ENCODE measurements around the gene SMU1. TPM values are rescaled to one million over a fixed set of nuclear protein-coding genes. Genes with fewer than 3 reads are reported as not detected.
"Not testable (repeated sequence)": the region's sequence is repeated elsewhere in the genome, so short reads cannot be mapped to it uniquely, and the experiment has no call there.

Gene SMU1
- total and polyA plus RNA-seq, 2 experiments from 2014 or later, result 15.8 to 25.1 TPM

DNA sequence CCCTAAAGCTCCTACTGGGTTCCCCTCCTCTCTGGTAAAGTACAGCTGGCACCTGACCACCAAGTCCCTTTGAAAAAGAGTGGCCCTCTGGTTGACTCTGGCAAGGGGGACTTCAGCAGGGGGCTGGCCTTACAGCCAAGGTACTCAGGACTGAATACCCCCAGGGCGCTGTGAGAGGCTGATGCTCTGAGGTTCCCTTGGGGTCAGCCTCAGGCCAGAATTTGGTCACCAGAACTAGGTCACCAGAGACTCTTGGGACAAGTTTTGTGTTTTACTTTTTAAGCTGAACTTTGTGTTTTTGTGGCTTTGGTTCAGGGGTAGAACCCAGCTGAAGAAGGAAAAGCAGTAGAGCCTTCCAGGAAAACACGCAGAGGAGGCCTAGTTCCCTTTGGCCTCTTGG, 23.3 kb upstream of the SMU1 start:
- no peak overlapping the region for H2AFZ ChIP-seq
- TF ChIP-seq, protein P1, sequence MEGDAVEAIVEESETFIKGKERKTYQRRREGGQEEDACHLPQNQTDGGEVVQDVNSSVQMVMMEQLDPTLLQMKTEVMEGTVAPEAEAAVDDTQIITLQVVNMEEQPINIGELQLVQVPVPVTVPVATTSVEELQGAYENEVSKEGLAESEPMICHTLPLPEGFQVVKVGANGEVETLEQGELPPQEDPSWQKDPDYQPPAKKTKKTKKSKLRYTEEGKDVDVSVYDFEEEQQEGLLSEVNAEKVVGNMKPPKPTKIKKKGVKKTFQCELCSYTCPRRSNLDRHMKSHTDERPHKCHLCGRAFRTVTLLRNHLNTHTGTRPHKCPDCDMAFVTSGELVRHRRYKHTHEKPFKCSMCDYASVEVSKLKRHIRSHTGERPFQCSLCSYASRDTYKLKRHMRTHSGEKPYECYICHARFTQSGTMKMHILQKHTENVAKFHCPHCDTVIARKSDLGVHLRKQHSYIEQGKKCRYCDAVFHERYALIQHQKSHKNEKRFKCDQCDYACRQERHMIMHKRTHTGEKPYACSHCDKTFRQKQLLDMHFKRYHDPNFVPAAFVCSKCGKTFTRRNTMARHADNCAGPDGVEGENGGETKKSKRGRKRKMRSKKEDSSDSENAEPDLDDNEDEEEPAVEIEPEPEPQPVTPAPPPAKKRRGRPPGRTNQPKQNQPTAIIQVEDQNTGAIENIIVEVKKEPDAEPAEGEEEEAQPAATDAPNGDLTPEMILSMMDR (IDR thresholded peaks at IDR 0.05; ENCODE audit: poor library complexity), result no peak
- TF ChIP-seq EZH2phosphoT487 (IDR thresholded peaks at IDR 0.05; ENCODE audit: low read depth, severe bottlenecking, unreplicated experiment), result no peak
- no peak for TF ChIP-seq EZH2 (IDR thresholded peaks at IDR 0.05; ENCODE audit: borderline replicate concordance)
- H3K79me2 ChIP-seq, result no peaks in the 10 kb centered on the region
- no peaks in the 10 kb centered on the region for H4K20me1 ChIP-seq (ENCODE audit: insufficient read depth, poor library complexity, severe bottlenecking)
- no peaks in the 10 kb centered on the region for H3K27me3 ChIP-seq
- no peaks in the 10 kb centered on the region for H3K9me2 ChIP-seq (replicated peaks; ENCODE audit: insufficient read depth)
- H3K9me3 ChIP-seq (ENCODE audit: low read depth), result no peaks in the 10 kb centered on the region
- no peaks in the 10 kb centered on the region for H3K36me3 ChIP-seq (replicated peaks; ENCODE audit: insufficient read depth, low read depth)
- H3K27ac ChIP-seq, result no peak overlapping the region
- H3K4me2 ChIP-seq, result no peak overlapping the region
- H3K4me1 ChIP-seq (ENCODE audit: insufficient read depth), result no peaks in the 10 kb centered on the region
- H3K4me3 ChIP-seq, result no peak overlapping the region
- no peak for DNase-seq (ENCODE audit: low spot score)
- 95% methylated on average over 2 of the region's 2 CpGs for WGBS (ENCODE audit: low lambda C conversion rate, missing lambda C conversion rate)

DNA sequence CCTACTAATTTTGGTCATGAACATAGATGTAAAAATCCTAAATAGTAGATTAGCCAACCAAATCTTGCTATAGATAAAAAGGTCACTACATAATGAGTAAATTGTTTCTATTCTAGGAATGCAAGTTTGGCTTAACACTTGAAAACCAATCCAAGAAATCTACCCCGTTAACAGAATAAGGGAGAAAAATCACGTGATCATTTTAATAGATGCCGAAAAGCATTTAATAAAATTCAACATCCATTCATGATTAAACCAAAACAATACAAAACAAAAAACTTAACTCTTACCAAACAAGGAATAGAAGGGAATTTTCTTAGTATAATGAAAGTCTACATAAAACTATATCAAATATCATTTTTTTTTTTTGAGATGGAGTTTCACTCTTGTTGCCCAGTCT, 20.7 kb upstream of the SMU1 start:
- no peaks in the 10 kb centered on the region for H4K20me1 ChIP-seq (ENCODE audit: insufficient read depth, poor library complexity, severe bottlenecking)
- no peaks in the 10 kb centered on the region for H3K4me1 ChIP-seq (ENCODE audit: insufficient read depth)
- no peak for TF ChIP-seq EZH2phosphoT487 (IDR thresholded peaks at IDR 0.05; ENCODE audit: low read depth, severe bottlenecking, unreplicated experiment)
- TF ChIP-seq, protein P1 (IDR thresholded peaks at IDR 0.05; ENCODE audit: poor library complexity), result no peak
- no peak for TF ChIP-seq EZH2 (IDR thresholded peaks at IDR 0.05; ENCODE audit: borderline replicate concordance)
- no peaks in the 10 kb centered on the region for H3K9me3 ChIP-seq (ENCODE audit: low read depth)
- no peaks in the 10 kb centered on the region for H3K36me3 ChIP-seq (replicated peaks; ENCODE audit: insufficient read depth, low read depth)
- H3K9me2 ChIP-seq (replicated peaks; ENCODE audit: insufficient read depth), result no peaks in the 10 kb centered on the region
- H3K27ac ChIP-seq, result no peak overlapping the region
- H3K4me2 ChIP-seq, result no peak overlapping the region
- H3K4me3 ChIP-seq, result no peak overlapping the region
- H2AFZ ChIP-seq, result no peak overlapping the region
- DNase-seq (ENCODE audit: low spot score), result no peak
- no peaks in the 10 kb centered on the region for H3K27me3 ChIP-seq
- H3K79me2 ChIP-seq, result no peaks in the 10 kb centered on the region
- WGBS (ENCODE audit: low lambda C conversion rate, missing lambda C conversion rate), result 95% methylated on average over 3 of the region's 3 CpGs

DNA sequence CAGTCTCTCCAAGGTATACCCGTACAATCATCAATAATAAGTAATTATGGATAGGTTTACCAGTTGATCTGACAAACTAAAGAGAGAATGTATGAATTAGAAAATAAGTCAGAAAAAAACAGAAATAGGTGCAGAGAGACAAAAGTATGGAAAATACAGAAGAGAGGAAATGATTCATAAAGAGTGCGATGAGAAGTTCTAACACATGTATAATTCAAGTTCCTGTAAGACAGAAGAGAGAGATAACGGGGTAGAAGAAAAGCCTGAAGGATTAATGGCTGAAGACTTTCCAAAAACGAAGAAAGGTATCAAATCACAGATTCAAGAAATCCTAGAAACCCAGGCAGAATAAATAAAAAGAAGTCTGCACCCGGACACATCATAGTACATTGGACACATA, 16.2 kb upstream of the SMU1 start:
- Histone ChIP-seq H3K9me2 (replicated peaks; ENCODE audit: insufficient read depth) (no peaks in the 10 kb centered on the region), H3K27me3 (no peaks in the 10 kb centered on the region), H3K79me2 (no peaks in the 10 kb centered on the region), H3K4me1 (ENCODE audit: insufficient read depth) (no peaks in the 10 kb centered on the region), H3K36me3 (replicated peaks; ENCODE audit: insufficient read depth, low read depth) (no peaks in the 10 kb centered on the region), H3K4me2 (no peak overlapping the region), H3K27ac (no peak overlapping the region), H2AFZ (no peak overlapping the region), H3K4me3 (no peak overlapping the region), H4K20me1 (ENCODE audit: insufficient read depth, poor library complexity, severe bottlenecking) (no peaks in the 10 kb centered on the region), H3K9me3 (ENCODE audit: low read depth) (no peaks in the 10 kb centered on the region)
- TF ChIP-seq EZH2 (IDR thresholded peaks at IDR 0.05; ENCODE audit: borderline replicate concordance) (no peak), EZH2phosphoT487 (IDR thresholded peaks at IDR 0.05; ENCODE audit: low read depth, severe bottlenecking, unreplicated experiment) (no peak)
- TF ChIP-seq, protein P1 (IDR thresholded peaks at IDR 0.05; ENCODE audit: poor library complexity), result no peak
- WGBS (ENCODE audit: low lambda C conversion rate, missing lambda C conversion rate), result 75% methylated on average over 5 of the region's 5 CpGs
- DNase-seq (ENCODE audit: low spot score), result no peak

DNA sequence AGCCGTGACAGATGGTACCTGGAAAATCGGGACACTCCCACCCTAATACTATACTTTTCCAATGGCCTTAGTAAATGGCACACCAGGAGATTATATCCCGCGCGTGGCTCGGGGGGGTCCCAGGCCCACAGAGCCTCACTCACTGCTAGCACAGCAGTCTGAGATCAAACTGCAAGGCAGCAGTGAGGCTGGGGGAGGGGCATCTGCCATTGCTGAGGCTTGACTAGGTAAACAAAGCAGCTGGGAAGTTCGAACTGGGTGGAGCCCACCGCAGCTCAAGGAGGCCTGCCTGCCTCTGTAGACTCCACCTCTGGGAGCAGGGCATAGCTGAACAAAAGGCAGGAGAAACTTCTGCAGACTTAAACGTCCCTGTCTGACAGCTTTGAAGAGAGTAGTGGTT, 9.2 kb upstream of the SMU1 start:
- H3K4me2 ChIP-seq; H3K27me3 ChIP-seq; H3K4me3 ChIP-seq; H2AFZ ChIP-seq; H3K36me3 ChIP-seq (replicated peaks; ENCODE audit: insufficient read depth, low read depth); H3K27ac ChIP-seq; H4K20me1 ChIP-seq (ENCODE audit: insufficient read depth, poor library complexity, severe bottlenecking); H3K9me2 ChIP-seq (replicated peaks; ENCODE audit: insufficient read depth); H3K79me2 ChIP-seq; H3K9me3 ChIP-seq (ENCODE audit: low read depth); DNase-seq (ENCODE audit: low spot score); H3K4me1 ChIP-seq (ENCODE audit: insufficient read depth): not testable (repeated sequence)
- WGBS (ENCODE audit: low lambda C conversion rate, missing lambda C conversion rate), result 94% methylated on average over 9 of the region's 9 CpGs

Data from hepatocyte (in vitro differentiated cells).